Measurements from ENCODE around the gene ITPA. TPM values are rescaled to one million over a fixed set of nuclear protein-coding genes. Genes with fewer than 3 reads are reported as not detected.
A peak's percentile ranks its signal among the peaks of the same experiment; 100 is the strongest.

ITPA gene
- total RNA-seq, 2 donors from 2014 or later = 35.1 to 35.7 TPM

GRCh38 chr20:3199206-3199605 is 10.1 kb upstream of the ITPA start:
- ATAC-seq (ENCODE audit: insufficient number of reproducible peaks, low FRiP score, low read depth) (no peak), DNase-seq (ENCODE audit: low spot score) (no peak)
- peaks cover 43% of the 10 kb centered on the region for H3K36me3 ChIP-seq
- no peak for TF ChIP-seq CTCF (IDR thresholded peaks at IDR 0.05)
- no peak overlapping the region for H3K27ac ChIP-seq
- no peaks in the 10 kb centered on the region for H3K27me3 ChIP-seq (replicated peaks; ENCODE audit: insufficient read depth)
- H3K9me3 ChIP-seq = no peaks in the 10 kb centered on the region
- H3K4me3 ChIP-seq = no peak overlapping the region
- H3K4me1 ChIP-seq (ENCODE audit: control insufficient read depth in 1 of 2, low read depth in 2 of 2) = peaks cover 3 to 15% of the 10 kb centered on the region in 2 donors

GRCh38 chr20:3199976-3200755 is 9.1 kb upstream of the ITPA start:
- DNase-seq (ENCODE audit: low spot score) (no peak), ATAC-seq (ENCODE audit: insufficient number of reproducible peaks, low FRiP score, low read depth) (no peak)
- Histone ChIP-seq H3K4me3 (no peak overlapping the region), H3K9me3 (no peaks in the 10 kb centered on the region), H3K27ac (no peak overlapping the region), H3K4me1 (ENCODE audit: control insufficient read depth in 1 of 2, low read depth in 2 of 2) (peaks cover 3 to 15% of the 10 kb centered on the region in 2 donors), H3K36me3 (peaks cover 33% of the 10 kb centered on the region), H3K27me3 (replicated peaks; ENCODE audit: insufficient read depth) (no peaks in the 10 kb centered on the region)
- no peak for TF ChIP-seq CTCF (IDR thresholded peaks at IDR 0.05)

GRCh38 chr20:3202965-3203314 is 6.4 kb upstream of the ITPA start:
- no peak for TF ChIP-seq CTCF (IDR thresholded peaks at IDR 0.05)
- peaks cover 18% of the 10 kb centered on the region for H3K36me3 ChIP-seq
- no peak for DNase-seq (ENCODE audit: low spot score)
- no peaks in the 10 kb centered on the region for H3K27me3 ChIP-seq (replicated peaks; ENCODE audit: insufficient read depth)
- no peak for ATAC-seq (ENCODE audit: insufficient number of reproducible peaks, low FRiP score, low read depth)
- H3K4me1 ChIP-seq (ENCODE audit: control insufficient read depth in 1 of 2, low read depth in 2 of 2) = peaks cover 3 to 15% of the 10 kb centered on the region in 2 donors
- H3K9me3 ChIP-seq = no peaks in the 10 kb centered on the region
- H3K4me3 ChIP-seq = peak overlapping the region; percentile 84
- H3K27ac ChIP-seq = peak overlapping the region; percentile 78 to 88

GRCh38 chr20:3203315-3204123 is 5.8 kb upstream of the ITPA start:
- Histone ChIP-seq H3K4me1 (ENCODE audit: control insufficient read depth in 1 of 2, low read depth in 2 of 2) (peaks cover 3 to 20% of the 10 kb centered on the region in 2 donors), H3K27ac (peak overlapping the region; percentile 78 to 88), H3K36me3 (peaks cover 18% of the 10 kb centered on the region), H3K4me3 (peak overlapping the region; percentile 84), H3K27me3 (replicated peaks; ENCODE audit: insufficient read depth) (no peaks in the 10 kb centered on the region), H3K9me3 (no peaks in the 10 kb centered on the region)
- TF ChIP-seq CTCF (IDR thresholded peaks at IDR 0.05) = no peak
- ATAC-seq (ENCODE audit: insufficient number of reproducible peaks, low FRiP score, low read depth) = peak; percentile 19
- no peak for DNase-seq (ENCODE audit: low spot score)

GRCh38 chr20:3204124-3204794 is 5.0 kb upstream of the ITPA start, which contains the start of gene DDRGK1:
DDRGK1 (minus strand) TSS chr20:3204682; CDS start chr20:3204627, 55 bp downstream.
- peak; percentile 58 for DNase-seq (ENCODE audit: low spot score)
- ATAC-seq (ENCODE audit: insufficient number of reproducible peaks, low FRiP score, low read depth) = peak; percentile 82

More at GRCh38 chr20:3204124-3204794, 5.0 kb upstream of the ITPA start, which contains the start of gene DDRGK1:
- no peaks in the 10 kb centered on the region for H3K27me3 ChIP-seq (replicated peaks; ENCODE audit: insufficient read depth)
- peaks cover 3 to 23% of the 10 kb centered on the region in 2 donors for H3K4me1 ChIP-seq (ENCODE audit: control insufficient read depth in 1 of 2, low read depth in 2 of 2)
- no peaks in the 10 kb centered on the region for H3K9me3 ChIP-seq
- H3K27ac ChIP-seq = peak within 1 kb of the TSS; percentile 78 to 88
- TF ChIP-seq CTCF (IDR thresholded peaks at IDR 0.05) = no peak
- H3K4me3 ChIP-seq = peak within 1 kb of the TSS; percentile 84
- peaks cover 14% of the 10 kb centered on the region for H3K36me3 ChIP-seq

Measured in thoracic aorta (tissue), 2 donors.